ENCODE results near the gene SUPT3H.
"Not testable (repeated sequence)": the region's sequence is repeated elsewhere in the genome, so short reads cannot be mapped to it uniquely, and the experiment has no call there.

SUPT3H gene

GRCh38 chr6:44868335-44868668, 509.4 kb downstream of the SUPT3H start:
- no peak for TF ChIP-seq CTCF (IDR thresholded peaks at IDR 0.05; ENCODE audit: control insufficient read depth, extremely low read depth, insufficient read depth)
- DNase-seq (ENCODE audit: low read depth): no peak
- H3K4me3 ChIP-seq (ENCODE audit: low read depth, low read length): no peak overlapping the region

- no peak for DNase-seq (ENCODE audit: low read depth)
- TF ChIP-seq CTCF (IDR thresholded peaks at IDR 0.05; ENCODE audit: control insufficient read depth, extremely low read depth, insufficient read depth): no peak
- no peak overlapping the region for H3K4me3 ChIP-seq (ENCODE audit: low read depth, low read length)
Measured at GRCh38 chr6:44867571-44868334, 510.0 kb downstream of the SUPT3H start.

- not testable (repeated sequence) for DNase-seq (ENCODE audit: low read depth); H3K4me3 ChIP-seq (ENCODE audit: low read depth, low read length)
Measured at GRCh38 chr6:44865184-44865583, 512.5 kb downstream of the SUPT3H start.

GRCh38 chr6:44859901-44860410, 517.8 kb downstream of the SUPT3H start:
- TF ChIP-seq CTCF (IDR thresholded peaks at IDR 0.05; ENCODE audit: control insufficient read depth, extremely low read depth, insufficient read depth): no peak
- DNase-seq (ENCODE audit: low read depth): no peak
- no peak overlapping the region for H3K4me3 ChIP-seq (ENCODE audit: low read depth, low read length)

GRCh38 chr6:44858998-44859397, 518.7 kb downstream of the SUPT3H start:
- DNase-seq (ENCODE audit: low read depth): no peak
- no peak; the same call in 1 of the 2 replicates for TF ChIP-seq CTCF (IDR thresholded peaks at IDR 0.05; ENCODE audit: control insufficient read depth, extremely low read depth, insufficient read depth)
- no peak overlapping the region for H3K4me3 ChIP-seq (ENCODE audit: low read depth, low read length)

- TF ChIP-seq CTCF (IDR thresholded peaks at IDR 0.05; ENCODE audit: control insufficient read depth, extremely low read depth, insufficient read depth): no peak
- no peak for DNase-seq (ENCODE audit: low read depth)
- no peak overlapping the region for H3K4me3 ChIP-seq (ENCODE audit: low read depth, low read length)
Measured at GRCh38 chr6:44856479-44856878, 521.3 kb downstream of the SUPT3H start.

GRCh38 chr6:44855562-44856411, 521.9 kb downstream of the SUPT3H start:
- no peak overlapping the region for H3K4me3 ChIP-seq (ENCODE audit: low read depth, low read length)
- no peak for TF ChIP-seq CTCF (IDR thresholded peaks at IDR 0.05; ENCODE audit: control insufficient read depth, extremely low read depth, insufficient read depth)
- DNase-seq (ENCODE audit: low read depth): no peak
